Duodenal mucosa (tissue), 2 donors: ENCODE data around the gene OOSP4A.
"Not testable (repeated sequence)": the region's sequence is repeated elsewhere in the genome, so short reads cannot be mapped to it uniquely, and the experiment has no call there.

Experiments used
- H3K27ac ChIP-seq: one replicate; pipeline ENCODE4 v1.7.0; 2013; ENCODE audit warnings: low read depth, low read length
- H3K27me3 ChIP-seq, 2 donors: one replicate each; pipeline ENCODE4 v1.7.0; 2013; ENCODE audit warnings: low read length in 2 of 2, control low read depth in 1 of 2; ENCODE audit not compliant: insufficient read depth in 2 of 2, control insufficient read depth in 1 of 2
- H3K36me3 ChIP-seq, 2 donors: one replicate each; pipeline ENCODE4 v1.7.0; 2013; ENCODE audit warnings: low read length in 2 of 2, control low read depth in 1 of 2; ENCODE audit not compliant: insufficient read depth in 2 of 2, control insufficient read depth in 1 of 2
- H3K4me1 ChIP-seq, 2 donors: one replicate each; pipeline ENCODE4 v1.7.0; 2013; ENCODE audit warnings: low read length in 2 of 2, control low read depth in 1 of 2; ENCODE audit not compliant: insufficient read depth in 2 of 2, control insufficient read depth in 1 of 2
- H3K4me3 ChIP-seq, 2 donors: one replicate each; pipeline ENCODE4 v1.7.0; 2013; ENCODE audit warnings: low read length in 2 of 2, low read depth in 1 of 2
- H3K9ac ChIP-seq, 2 donors: one replicate each; pipeline ENCODE4 v1.7.0; 2013; ENCODE audit warnings: low read length in 2 of 2, low read depth in 1 of 2
- H3K9me3 ChIP-seq, 2 donors: one replicate each; pipeline ENCODE4 v1.7.0; 2013; ENCODE audit warnings: low read length in 2 of 2, control low read depth in 1 of 2; ENCODE audit not compliant: control insufficient read depth in 1 of 2

OOSP4A gene

DNA sequence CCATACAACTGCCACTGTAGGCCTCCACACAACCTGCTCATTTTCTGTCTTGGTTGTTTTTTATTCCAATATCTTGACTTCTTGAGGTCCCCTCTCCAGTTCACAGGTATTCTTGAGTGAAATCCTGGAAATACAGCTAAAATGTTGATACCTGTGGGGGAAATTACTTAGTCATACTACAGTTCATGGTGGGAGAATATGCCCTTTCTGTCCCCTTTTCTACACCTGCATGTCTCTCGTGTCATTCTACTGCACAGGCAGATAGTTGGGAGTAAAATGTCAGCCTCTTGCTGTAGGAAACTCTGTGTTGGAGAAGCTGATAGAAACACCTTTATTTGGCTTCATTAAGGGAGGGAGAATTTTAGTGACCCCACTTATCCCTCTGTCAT, 4.6 kb downstream of the OOSP4A start:
- H3K9ac ChIP-seq, result no peak overlapping the region

DNA sequence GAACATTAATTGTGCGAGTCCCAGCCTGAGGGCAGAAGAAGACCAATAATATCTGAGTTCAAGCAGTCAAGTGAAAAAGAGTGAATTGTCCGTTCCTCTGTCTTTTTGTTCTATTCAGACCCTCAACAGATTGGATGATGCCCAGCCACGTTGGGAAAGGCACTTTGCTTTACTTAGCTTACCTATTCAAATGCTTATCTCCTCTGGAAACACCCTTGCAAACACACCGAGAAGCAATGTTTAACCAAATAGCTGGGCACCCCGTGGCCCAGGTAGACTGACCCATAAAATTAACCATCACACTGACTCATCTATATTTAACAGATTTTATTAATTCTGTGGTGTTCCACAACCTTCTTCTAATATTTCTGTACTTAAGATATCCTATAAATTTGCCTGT, 9.3 kb downstream of the OOSP4A start:
- Histone ChIP-seq H3K27me3 (no peaks in the 10 kb centered on the region), H3K9me3 (no peaks in the 10 kb centered on the region)

More for the DNA sequence above, 4.6 kb downstream of the OOSP4A start:
- Histone ChIP-seq H3K36me3 (no peaks in the 10 kb centered on the region), H3K27me3 (no peaks in the 10 kb centered on the region), H3K27ac (no peak overlapping the region), H3K9me3 (no peaks in the 10 kb centered on the region), H3K4me3 (no peak overlapping the region), H3K4me1 (no peaks in the 10 kb centered on the region)

DNA sequence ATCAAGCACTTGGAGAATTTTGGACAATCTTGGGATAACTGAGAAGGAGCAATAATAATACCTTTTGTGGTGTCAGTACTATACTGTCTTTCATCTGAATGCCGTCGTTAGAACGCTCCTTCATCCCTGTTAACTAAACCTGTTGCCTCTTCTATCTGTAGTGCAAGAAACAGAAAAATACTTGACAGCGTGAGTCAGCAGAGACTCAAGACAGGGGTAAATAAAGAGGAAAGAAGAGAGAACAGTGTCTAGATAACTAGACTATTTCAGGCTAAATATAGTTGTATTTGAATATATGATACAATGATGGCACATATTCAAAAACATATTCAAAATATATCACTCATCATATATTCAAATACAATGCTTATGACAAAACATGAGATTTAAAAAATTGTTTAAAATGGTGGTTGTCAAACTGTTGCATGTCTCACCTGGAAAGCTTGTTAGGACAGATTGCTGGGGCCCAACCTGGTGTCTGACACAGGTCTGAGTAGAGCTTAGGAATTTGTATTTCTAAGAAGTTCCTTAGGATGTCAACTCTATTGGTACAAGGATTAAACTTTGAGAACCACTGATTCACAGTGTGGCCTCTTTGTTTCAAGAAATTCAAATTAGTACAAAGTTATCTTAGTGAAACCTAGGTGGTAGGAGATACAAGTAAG, 17.4 kb downstream of the OOSP4A start:
- Histone ChIP-seq H3K4me3 (no peak overlapping the region), H3K9ac (no peak overlapping the region), H3K27me3 (no peaks in the 10 kb centered on the region), H3K36me3 (no peaks in the 10 kb centered on the region), H3K27ac (no peak overlapping the region), H3K4me1 (no peaks in the 10 kb centered on the region), H3K9me3 (no peaks in the 10 kb centered on the region)

More for the DNA sequence above, 9.3 kb downstream of the OOSP4A start:
- Histone ChIP-seq H3K9ac (no peak overlapping the region), H3K27ac (no peak overlapping the region), H3K4me1 (no peaks in the 10 kb centered on the region), H3K36me3 (no peaks in the 10 kb centered on the region), H3K4me3 (no peak overlapping the region)

DNA sequence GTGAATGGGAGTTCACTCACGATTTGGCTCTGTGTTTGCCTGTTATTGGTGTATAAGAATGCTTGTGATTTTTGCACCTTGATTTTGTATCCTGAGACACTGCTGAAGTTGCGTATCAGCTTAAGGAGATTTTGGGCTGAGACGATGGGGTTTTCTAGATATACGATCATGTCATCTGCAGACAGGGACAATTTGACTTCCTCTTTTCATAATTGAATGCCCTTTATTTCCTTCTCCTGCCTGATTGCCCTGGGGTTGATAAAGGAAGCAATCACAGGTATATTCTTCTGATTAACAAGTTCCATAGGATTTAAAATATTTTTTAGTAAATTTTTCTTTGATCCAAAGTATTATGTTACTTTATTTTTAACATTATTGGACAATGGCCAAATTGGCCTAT, 18.2 kb downstream of the OOSP4A start:
- not testable (repeated sequence) for H3K27me3 ChIP-seq, H3K4me3 ChIP-seq, H3K9me3 ChIP-seq, H3K9ac ChIP-seq, H3K27ac ChIP-seq, H3K4me1 ChIP-seq, H3K36me3 ChIP-seq

DNA sequence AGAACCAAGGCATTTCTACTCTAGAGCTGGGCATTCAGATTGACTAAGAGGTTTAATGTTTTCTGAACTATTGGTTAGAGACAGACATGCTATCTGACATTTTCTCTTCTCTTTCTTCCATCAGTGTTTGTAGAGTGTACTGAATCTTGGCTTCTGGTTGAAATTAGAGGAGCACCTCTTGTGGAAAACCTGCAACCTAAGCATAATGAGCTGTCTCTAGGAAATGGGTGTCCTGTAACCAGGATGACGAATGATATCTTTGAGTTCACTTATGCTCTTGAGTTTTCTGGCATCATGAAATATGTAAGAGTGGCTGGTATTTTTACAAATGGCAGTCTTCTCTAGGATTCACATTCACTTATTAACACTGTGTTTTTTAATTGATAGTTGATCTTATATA, 19.4 kb downstream of the OOSP4A start:
- Histone ChIP-seq H3K36me3 (no peaks in the 10 kb centered on the region), H3K4me1 (no peaks in the 10 kb centered on the region), H3K9ac (no peak overlapping the region), H3K27ac (no peak overlapping the region), H3K4me3 (no peak overlapping the region), H3K9me3 (no peaks in the 10 kb centered on the region), H3K27me3 (no peaks in the 10 kb centered on the region)

DNA sequence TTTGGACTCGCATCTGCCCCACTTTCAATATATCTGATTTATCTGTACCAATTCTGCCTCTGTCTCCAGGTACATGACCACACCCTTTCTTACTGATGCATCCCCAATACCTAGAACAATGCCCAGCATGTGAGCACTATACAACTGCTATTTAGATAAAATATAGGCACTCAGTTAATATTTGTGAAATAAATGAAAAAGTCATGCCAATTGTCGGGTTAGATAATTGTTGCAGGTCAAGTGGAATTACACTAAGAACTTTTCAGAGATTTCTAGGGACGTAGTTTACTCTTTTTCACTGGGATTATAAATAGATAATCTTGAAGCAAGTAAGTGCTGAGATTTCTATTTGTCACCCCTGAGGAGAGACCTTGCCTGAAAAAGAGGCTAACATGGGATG, 20.5 kb downstream of the OOSP4A start:
- H3K27me3 ChIP-seq, result no peaks in the 10 kb centered on the region
- no peak overlapping the region for H3K4me3 ChIP-seq

DNA sequence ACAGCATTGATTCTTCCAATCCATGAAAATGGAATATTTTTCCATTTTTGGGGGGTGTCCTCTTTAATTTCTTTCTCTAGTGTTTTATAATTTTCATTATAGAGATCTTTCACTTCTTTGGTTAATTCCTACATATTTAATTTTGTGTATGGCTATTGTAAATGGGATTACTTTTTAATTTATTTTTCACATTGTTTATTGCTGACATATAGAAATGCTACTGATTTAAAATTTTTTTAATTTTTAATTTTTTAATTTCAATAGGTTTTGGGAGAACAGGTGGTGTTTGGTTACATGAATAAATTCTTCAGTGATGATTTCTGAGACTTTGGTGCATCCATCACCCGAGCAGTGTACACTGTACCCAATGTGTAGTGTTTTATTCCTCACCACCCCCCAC, 26.6 kb downstream of the OOSP4A start:
- no peaks in the 10 kb centered on the region for H3K4me1 ChIP-seq
- no peak overlapping the region for H3K27ac ChIP-seq
- H3K27me3 ChIP-seq, result no peaks in the 10 kb centered on the region
- no peaks in the 10 kb centered on the region for H3K9me3 ChIP-seq
- H3K9ac ChIP-seq, result no peak overlapping the region
- H3K36me3 ChIP-seq, result no peaks in the 10 kb centered on the region
- no peak overlapping the region for H3K4me3 ChIP-seq

More for the DNA sequence above, 20.5 kb downstream of the OOSP4A start:
- Histone ChIP-seq H3K9me3 (no peaks in the 10 kb centered on the region), H3K4me1 (no peaks in the 10 kb centered on the region), H3K36me3 (no peaks in the 10 kb centered on the region), H3K27ac (no peak overlapping the region), H3K9ac (no peak overlapping the region)

DNA sequence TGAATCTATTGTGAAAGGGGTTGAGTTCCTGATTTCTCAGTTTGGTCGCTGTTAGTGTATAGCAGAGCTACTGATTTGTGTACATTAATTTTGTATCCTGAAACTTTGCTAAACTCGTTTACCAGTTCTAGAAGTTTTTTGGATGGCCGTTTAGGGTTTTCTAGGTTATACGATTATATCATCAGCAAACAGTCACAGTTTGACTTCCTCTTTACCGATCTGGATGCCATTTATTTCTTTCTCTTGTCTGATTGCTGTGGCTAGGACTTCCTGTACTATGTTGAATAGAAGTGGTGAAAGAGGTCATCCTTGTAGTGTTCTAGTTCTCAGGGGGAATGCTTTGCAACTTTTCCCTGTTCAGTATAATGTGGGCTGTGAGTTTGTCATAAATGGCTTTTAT, 28.6 kb downstream of the OOSP4A start:
- H3K9ac ChIP-seq, result no peak overlapping the region
- no peak overlapping the region for H3K4me3 ChIP-seq
- H3K9me3 ChIP-seq, result no peaks in the 10 kb centered on the region
- H3K36me3 ChIP-seq, result no peaks in the 10 kb centered on the region
- no peaks in the 10 kb centered on the region for H3K4me1 ChIP-seq
- no peaks in the 10 kb centered on the region for H3K27me3 ChIP-seq
- no peak overlapping the region for H3K27ac ChIP-seq

DNA sequence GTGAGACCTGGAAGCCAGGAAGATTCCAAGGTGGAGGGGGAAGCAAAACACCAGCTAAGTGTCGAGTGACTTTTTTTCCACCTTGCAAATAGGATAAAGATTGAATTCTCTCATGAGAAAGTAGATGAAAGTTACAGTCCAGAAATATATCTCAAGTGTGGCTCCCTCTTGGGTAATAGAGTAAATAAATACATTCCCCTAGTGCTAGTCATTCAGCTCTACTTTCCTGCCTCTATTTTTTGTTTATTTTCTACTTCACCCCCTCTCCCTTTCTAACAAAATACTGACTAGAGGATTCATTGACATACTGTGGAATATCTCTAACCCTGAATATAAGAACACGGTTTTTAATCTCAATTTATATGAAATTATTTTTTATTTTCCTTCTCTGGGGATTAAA, 34.0 kb downstream of the OOSP4A start:
- no peaks in the 10 kb centered on the region for H3K9me3 ChIP-seq
- H3K36me3 ChIP-seq, result no peaks in the 10 kb centered on the region
- no peak overlapping the region for H3K9ac ChIP-seq
- no peaks in the 10 kb centered on the region for H3K4me1 ChIP-seq
- H3K4me3 ChIP-seq, result no peak overlapping the region
- no peaks in the 10 kb centered on the region for H3K27me3 ChIP-seq
- no peak overlapping the region for H3K27ac ChIP-seq

DNA sequence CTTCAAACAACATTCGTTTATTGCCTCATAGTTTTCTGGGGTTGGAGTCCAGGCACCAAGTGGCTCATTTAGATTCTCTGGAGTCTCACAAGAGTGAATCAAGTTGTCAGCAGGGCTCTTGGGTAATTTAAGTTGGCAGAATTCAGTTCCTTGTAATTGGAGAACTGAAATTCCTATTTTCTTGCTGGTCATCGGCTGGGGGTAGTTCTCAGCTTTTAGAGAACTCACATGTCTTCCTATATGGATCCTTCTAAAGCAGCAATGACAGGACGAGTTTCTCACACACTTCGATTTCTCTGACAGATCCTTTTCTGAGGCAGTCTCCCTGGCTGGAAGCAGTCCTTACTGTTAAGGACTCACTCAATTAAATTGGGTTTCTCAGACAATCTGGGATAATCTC, 35.9 kb downstream of the OOSP4A start:
- no peak overlapping the region for H3K9ac ChIP-seq
- no peaks in the 10 kb centered on the region for H3K4me1 ChIP-seq
- H3K36me3 ChIP-seq, result no peaks in the 10 kb centered on the region
- no peaks in the 10 kb centered on the region for H3K9me3 ChIP-seq
- no peaks in the 10 kb centered on the region for H3K27me3 ChIP-seq
- no peak overlapping the region for H3K27ac ChIP-seq
- no peak overlapping the region for H3K4me3 ChIP-seq

DNA sequence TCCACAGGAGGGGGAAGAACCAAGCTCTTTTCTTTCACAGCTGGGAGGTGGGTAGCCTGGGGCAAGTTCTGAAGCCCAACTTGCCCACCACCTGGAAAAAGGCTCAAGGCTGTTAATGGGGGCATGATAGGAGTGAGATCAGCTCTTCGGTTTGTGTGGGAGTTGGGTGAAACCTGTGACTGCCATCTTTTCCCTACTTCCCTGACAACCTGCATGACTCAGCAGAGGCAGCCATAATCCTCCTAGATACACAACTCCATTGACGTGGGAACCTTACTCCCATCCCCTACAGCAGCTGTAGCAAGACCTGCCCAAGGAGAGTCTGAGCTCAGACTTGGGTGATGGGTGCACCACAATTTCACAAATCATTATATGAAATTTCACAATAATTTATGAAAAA, 39.9 kb downstream of the OOSP4A start:
- Histone ChIP-seq H3K27ac (no peak overlapping the region), H3K9me3 (no peaks in the 10 kb centered on the region), H3K27me3 (no peaks in the 10 kb centered on the region), H3K4me1 (no peaks in the 10 kb centered on the region), H3K4me3 (no peak overlapping the region), H3K9ac (no peak overlapping the region), H3K36me3 (no peaks in the 10 kb centered on the region)
